Lower lobe of right lung (tissue), 2 donors: ENCODE measurements around the gene CHST8. TPM values are rescaled to one million over a fixed set of nuclear protein-coding genes. Genes with fewer than 3 reads are reported as not detected.

Experiments
- ATAC-seq, 2 donors: fragments of 200-7000 bp; cut with Tn5 transposase; one replicate each; pipeline ENCODE4 v1.9.1; 2020 to 2022; ENCODE audit warnings: mild to moderate bottlenecking in 2 of 2, moderate library complexity in 2 of 2
- DNase-seq: peaks from one replicate; pipeline ENCODE4 v3.0.0-alpha.2; 2020
- H3K27ac ChIP-seq: fragments of 200-600 bp; one replicate; pipeline ENCODE4 v1.8.0; 2022
- H3K27me3 ChIP-seq: fragments of 200-600 bp; one replicate; pipeline ENCODE4 v1.8.0; 2022; ENCODE audit warnings: low read depth
- H3K36me3 ChIP-seq: fragments of 200-600 bp; one replicate; pipeline ENCODE4 v1.8.0; 2022; ENCODE audit warnings: mild to moderate bottlenecking
- H3K4me1 ChIP-seq: fragments of 200-600 bp; one replicate; pipeline ENCODE4 v1.8.0; 2022
- H3K4me3 ChIP-seq: fragments of 200-600 bp; one replicate; pipeline ENCODE4 v1.8.0; 2022; ENCODE audit warnings: mild to moderate bottlenecking
- H3K9me3 ChIP-seq: fragments of 200-600 bp; one replicate; pipeline ENCODE4 v1.8.0; 2022
- intact Hi-C: fragments of 100-400 bp; cut with DNase I; formaldehyde crosslinking; loops from one replicate; pipeline ENCODE4 v1.11.0; 2022
- total RNA-seq: library from RNA; stranded (reverse); fragmentation: NEBNext Ultra II Directional; extraction: Animal tissue kit (Norgen Biotek cat#: 25700); gene quantifications from one replicate; pipeline ENCODE4 v1.2.1, GENCODE V29; 2021
- TF ChIP-seq, protein P1 (sequence below): fragments of 200-600 bp; IDR thresholded peaks from one replicate; pipeline ENCODE4 v1.8.0; 2022; ENCODE audit warnings: antibody characterized with exemption, mild to moderate bottlenecking
- donor health status: DM: no; HTN: yes; CAD: no; lungs with severe emphysema.

The CHST8 gene
- total RNA-seq, 1 donor from 2014 or later: not detected

DNA sequence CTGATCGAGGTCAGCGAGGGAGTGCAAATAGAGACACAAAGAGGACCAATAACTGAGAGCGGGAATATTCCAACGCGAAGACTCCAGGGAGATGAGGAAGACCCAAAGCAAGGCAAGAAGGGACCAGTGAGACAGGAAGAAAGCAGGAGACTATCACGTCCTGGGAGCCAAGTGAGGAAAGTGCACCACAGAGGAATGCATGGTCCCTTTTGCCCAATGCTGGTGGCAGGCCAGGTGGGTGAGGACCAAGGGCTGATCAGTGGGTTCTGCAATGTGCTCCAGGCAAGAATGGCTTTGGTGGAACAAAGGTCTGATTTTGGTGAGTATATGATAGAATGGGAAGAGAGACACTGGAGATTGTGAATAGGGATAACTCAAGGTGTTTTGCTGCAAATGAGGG is 25.4 kb downstream of the CHST8 start:
- Histone ChIP-seq H3K9me3 (no peaks in the 10 kb centered on the region), H3K4me3 (no peak overlapping the region), H3K36me3 (no peaks in the 10 kb centered on the region), H3K4me1 (no peaks in the 10 kb centered on the region), H3K27ac (no peak overlapping the region), H3K27me3 (no peaks in the 10 kb centered on the region)
- intact Hi-C loops: no loop called here
- TF ChIP-seq, protein P1, sequence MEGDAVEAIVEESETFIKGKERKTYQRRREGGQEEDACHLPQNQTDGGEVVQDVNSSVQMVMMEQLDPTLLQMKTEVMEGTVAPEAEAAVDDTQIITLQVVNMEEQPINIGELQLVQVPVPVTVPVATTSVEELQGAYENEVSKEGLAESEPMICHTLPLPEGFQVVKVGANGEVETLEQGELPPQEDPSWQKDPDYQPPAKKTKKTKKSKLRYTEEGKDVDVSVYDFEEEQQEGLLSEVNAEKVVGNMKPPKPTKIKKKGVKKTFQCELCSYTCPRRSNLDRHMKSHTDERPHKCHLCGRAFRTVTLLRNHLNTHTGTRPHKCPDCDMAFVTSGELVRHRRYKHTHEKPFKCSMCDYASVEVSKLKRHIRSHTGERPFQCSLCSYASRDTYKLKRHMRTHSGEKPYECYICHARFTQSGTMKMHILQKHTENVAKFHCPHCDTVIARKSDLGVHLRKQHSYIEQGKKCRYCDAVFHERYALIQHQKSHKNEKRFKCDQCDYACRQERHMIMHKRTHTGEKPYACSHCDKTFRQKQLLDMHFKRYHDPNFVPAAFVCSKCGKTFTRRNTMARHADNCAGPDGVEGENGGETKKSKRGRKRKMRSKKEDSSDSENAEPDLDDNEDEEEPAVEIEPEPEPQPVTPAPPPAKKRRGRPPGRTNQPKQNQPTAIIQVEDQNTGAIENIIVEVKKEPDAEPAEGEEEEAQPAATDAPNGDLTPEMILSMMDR: no peak
- DNase-seq (no peak), ATAC-seq (no peak)

DNA sequence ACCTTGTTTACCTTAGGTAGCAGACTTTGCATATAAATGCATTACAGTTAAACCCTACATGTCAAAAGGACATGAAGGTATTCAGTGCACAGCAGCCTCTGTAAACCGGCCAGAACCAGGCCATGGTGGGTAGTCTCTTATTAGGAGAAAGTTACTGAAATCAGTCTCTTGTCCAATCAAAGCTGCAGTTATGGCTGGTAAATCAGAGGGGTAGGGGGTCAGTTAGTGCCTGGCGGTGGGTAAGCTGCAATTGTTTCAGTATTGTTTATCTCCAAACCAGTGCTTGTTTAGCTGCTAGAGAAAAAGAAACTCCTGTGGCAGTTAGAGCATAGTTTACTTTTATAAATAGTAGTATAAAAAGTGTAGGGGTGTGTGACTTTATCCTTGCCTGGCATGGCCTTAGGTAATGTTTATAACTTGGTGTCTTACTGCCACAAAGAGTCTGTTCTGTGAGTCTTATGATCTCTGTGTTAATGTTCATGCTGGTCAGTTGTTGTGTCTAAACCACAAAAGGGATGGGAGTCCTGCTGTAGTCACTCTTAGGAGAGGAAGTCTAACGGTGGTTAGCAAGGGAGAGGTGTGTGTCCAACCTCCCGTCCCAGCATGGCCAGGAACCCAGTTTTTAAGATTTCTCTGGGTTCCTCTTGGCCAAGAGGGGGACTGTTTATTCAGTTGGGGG is 28.0 kb downstream of the CHST8 start:
- Histone ChIP-seq H3K9me3 (no peaks in the 10 kb centered on the region), H3K27me3 (peaks cover 5% of the 10 kb centered on the region), H3K4me3 (no peak overlapping the region), H3K27ac (no peak overlapping the region), H3K36me3 (no peaks in the 10 kb centered on the region), H3K4me1 (no peaks in the 10 kb centered on the region)
- TF ChIP-seq, protein P1: no peak
- intact Hi-C loops: no loop called here
- no peak for ATAC-seq
- no peak for DNase-seq

DNA sequence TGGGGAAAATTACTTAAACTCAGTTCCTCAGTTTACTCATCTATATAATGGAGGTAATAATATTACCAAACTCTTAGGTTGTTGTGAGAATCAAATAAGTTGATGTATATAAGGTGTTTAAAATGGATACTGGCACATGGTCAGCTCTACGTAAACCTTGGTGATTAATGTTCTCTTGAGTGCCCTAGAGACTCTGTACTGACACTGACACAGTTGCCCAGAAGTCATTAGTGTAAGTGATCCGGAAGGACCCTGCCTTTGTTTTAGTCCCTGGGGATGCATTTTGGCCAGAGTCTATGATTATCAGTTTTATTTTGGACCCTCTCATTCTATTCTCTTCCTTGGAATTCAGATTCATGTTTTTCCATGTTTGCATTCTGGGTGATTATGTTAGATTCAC is 31.9 kb downstream of the CHST8 start:
- Histone ChIP-seq H3K9me3 (no peaks in the 10 kb centered on the region), H3K4me1 (no peaks in the 10 kb centered on the region), H3K27me3 (peaks cover 5% of the 10 kb centered on the region), H3K4me3 (no peak overlapping the region), H3K27ac (no peak overlapping the region), H3K36me3 (no peaks in the 10 kb centered on the region)
- TF ChIP-seq, protein P1: no peak
- DNase-seq (no peak), ATAC-seq (no peak)
- intact Hi-C loops: no loop called here

DNA sequence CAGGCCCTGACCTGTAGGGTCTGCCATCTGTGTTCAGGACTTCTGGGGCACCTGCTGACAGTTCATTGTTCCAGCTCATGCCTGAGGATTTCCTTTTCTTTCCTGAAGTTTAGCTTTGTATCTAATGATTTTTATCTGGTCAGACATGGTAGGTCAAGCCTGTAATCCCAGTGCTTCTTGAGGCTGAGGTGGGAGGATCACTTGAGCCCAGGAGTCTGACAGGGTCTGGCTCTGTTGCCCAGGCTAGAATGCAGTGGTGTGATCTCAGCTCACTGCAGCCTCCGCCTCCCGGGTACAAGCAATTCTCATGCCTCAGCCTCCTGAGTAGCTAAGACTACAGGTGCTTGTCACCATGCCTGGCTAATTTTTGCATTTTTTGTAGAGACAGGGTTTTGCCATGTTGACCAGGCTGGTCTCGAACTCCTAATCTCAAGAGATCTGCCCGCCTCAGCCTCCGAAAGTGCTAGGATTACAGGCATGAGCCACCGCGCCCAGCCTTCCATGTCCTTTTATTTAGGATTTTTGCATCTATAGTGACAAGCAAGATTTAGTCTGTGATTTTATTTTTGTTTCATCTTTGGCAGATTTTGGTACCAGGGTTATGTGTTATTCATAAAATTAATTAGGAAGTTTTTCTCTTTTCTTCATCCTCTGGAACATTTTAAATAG is 33.2 kb downstream of the CHST8 start:
- ATAC-seq: no peak
- no peaks in the 10 kb centered on the region for H3K4me1 ChIP-seq
- TF ChIP-seq, protein P1: no peak
- peaks cover 9% of the 10 kb centered on the region for H3K27me3 ChIP-seq
- no peak for DNase-seq
- H3K36me3 ChIP-seq: no peaks in the 10 kb centered on the region
- no peaks in the 10 kb centered on the region for H3K9me3 ChIP-seq
- no peak overlapping the region for H3K27ac ChIP-seq
- no peak overlapping the region for H3K4me3 ChIP-seq
- intact Hi-C loops: no loop called here

DNA sequence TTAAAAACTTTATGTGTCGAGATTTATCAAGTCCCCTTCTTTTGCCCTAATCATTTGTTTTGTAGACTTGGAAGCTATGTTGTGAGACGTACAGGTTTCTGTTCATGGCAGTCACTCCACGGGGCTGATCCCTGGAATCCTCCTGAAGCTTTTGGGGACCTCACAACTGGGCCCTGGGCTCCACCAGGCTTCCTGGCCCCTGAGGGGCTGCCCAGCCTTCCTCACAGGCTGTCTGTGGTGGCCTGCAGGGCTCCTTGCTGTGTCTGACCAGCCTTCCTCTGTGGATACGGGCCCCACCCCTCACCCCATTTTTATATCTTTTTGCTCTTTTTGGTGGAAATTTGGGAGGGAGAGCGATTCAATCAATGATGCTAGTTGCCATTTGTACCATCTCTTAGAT is 38.1 kb downstream of the CHST8 start:
- DNase-seq (no peak), ATAC-seq (no peak)
- TF ChIP-seq, protein P1: no peak
- Histone ChIP-seq H3K4me1 (no peaks in the 10 kb centered on the region), H3K27me3 (peaks cover 4% of the 10 kb centered on the region), H3K27ac (no peak overlapping the region), H3K36me3 (no peaks in the 10 kb centered on the region), H3K4me3 (no peak overlapping the region), H3K9me3 (no peaks in the 10 kb centered on the region)
- intact Hi-C loops: no loop called here
